K562 (cell line): ENCODE data around the gene THAP4. TPM values are rescaled to one million over a fixed set of nuclear protein-coding genes. Genes with fewer than 3 reads are reported as not detected.
A peak's percentile ranks its signal among the peaks of the same experiment; 100 is the strongest.

Experiments used
- ATAC-seq: fragments of 200-7000 bp; cut with Tn5 transposase; 3 replicates; pipeline ENCODE4 v1.9.1; 2020; ENCODE audit warnings: moderate library complexity
- BruUV-seq: library from RNA; stranded (reverse); fragments of 400-500 nt; replicated peaks from 2 replicates; lab custom pipeline; 2021; lab: Mats Ljungman, UMichigan
- CTCF ChIA-PET: fragments of 300-600 bp; formaldehyde crosslinking; extraction: SDS; loops from one replicate; lab custom pipeline; 2021; ENCODE audit warnings: low intra/inter-chr PET ratio; lab: Yijun Ruan, JAX
- POLR2A ChIA-PET: fragments of 300-600, 350-650 bp; sonication (Branson Sonifier 250); formaldehyde crosslinking; extraction: SDS; loops from one replicate; lab custom pipeline; 2021; ENCODE audit warnings: antibody characterized with exemption, inconsistent platforms; lab: Yijun Ruan, JAX
- DNase-seq, 4 experiments: peaks; one replicate each; pipeline versions ENCODE4 v3.0.0 to v3.0.0-alpha.2; 2011 to 2018; ENCODE audit warnings: low spot score in 3 of 4, mixed read lengths in 3 of 4; ENCODE audit errors: extremely low read depth in 1 of 4
- FAIRE-seq: peaks from 2 replicates; lab custom pipeline; 2011; peaks lifted over from hg19 to GRCh38; lab: Jason Lieb, UNC
- H2AFZ ChIP-seq: 2 replicates; pipeline ENCODE4 v1.6.0; 2011; ENCODE audit warnings: low read depth, low read length, control low read depth, inconsistent platforms
- H3K27ac ChIP-seq: fragments of 200-600 bp; 3 replicates; pipeline ENCODE4 v1.8.0; 2011; ENCODE audit warnings: low read depth, mild to moderate bottlenecking, control low read depth, inconsistent platforms, low read length, moderate library complexity, mixed read lengths; ENCODE audit errors: extremely low read depth
- H3K27me3 ChIP-seq, 2 experiments: fragments of 300-600 bp in 1 of 2; 2 replicates in 1 of 2; 3 replicates in 1 of 2; pipeline versions ENCODE4 v1.6.0 to v1.8.0; 2011; ENCODE audit warnings: inconsistent platforms in 2 of 2, low read length in 2 of 2, mild to moderate bottlenecking in 1 of 2, mixed read lengths in 1 of 2, moderate library complexity in 1 of 2; ENCODE audit not compliant: control insufficient read depth in 2 of 2, insufficient read depth in 2 of 2
- H3K36me3 ChIP-seq: fragments of 300-600 bp; 3 replicates; pipeline ENCODE4 v1.8.0; 2011; ENCODE audit warnings: mild to moderate bottlenecking, low read length, inconsistent platforms; ENCODE audit not compliant: control insufficient read depth, insufficient read depth
- H3K4me1 ChIP-seq, 2 experiments: fragments of 200-600 bp in 1 of 2; replicated peaks in 1 of 2; 2 replicates in 1 of 2; 3 replicates in 1 of 2; pipeline versions ENCODE4 v1.5.1 to v1.8.0; 2011; ENCODE audit warnings: inconsistent platforms in 2 of 2, low read length in 2 of 2, mild to moderate bottlenecking in 1 of 2, mixed read lengths in 1 of 2, moderate library complexity in 1 of 2; ENCODE audit not compliant: control insufficient read depth in 2 of 2, insufficient read depth in 2 of 2
- H3K4me2 ChIP-seq: 2 replicates; pipeline ENCODE4 v1.6.1; 2011; ENCODE audit warnings: low read length, control low read depth, inconsistent platforms, mixed read lengths; ENCODE audit not compliant: insufficient read depth
- H3K4me3 ChIP-seq: fragments of 200-600 bp; sonication (generic), shearing (Covaris generic); 2 replicates; pipeline ENCODE4 v1.5.1; 2016; ENCODE audit warnings: control low read depth, inconsistent platforms
- H3K79me2 ChIP-seq: fragments of 200-600 bp; 3 replicates; pipeline ENCODE4 v1.8.0; 2011; ENCODE audit warnings: low read length, inconsistent platforms; ENCODE audit not compliant: control insufficient read depth, insufficient read depth
- H3K9ac ChIP-seq, 2 experiments: 2 replicates each; pipeline versions ENCODE4 v1.6.0 to v1.6.1; 2011; ENCODE audit warnings: low read depth in 2 of 2, low read length in 2 of 2, control low read depth in 1 of 2, inconsistent platforms in 1 of 2, mild to moderate bottlenecking in 1 of 2, mixed read lengths in 1 of 2; ENCODE audit not compliant: insufficient read depth in 1 of 2
- H3K9me1 ChIP-seq: one replicate; pipeline ENCODE4 v1.6.0; 2011; ENCODE audit warnings: inconsistent platforms, mild to moderate bottlenecking, low read length, moderate library complexity; ENCODE audit not compliant: control insufficient read depth, insufficient read depth
- H3K9me3 ChIP-seq: replicated peaks from 2 replicates; pipeline ENCODE4 v1.5.1; 2011; ENCODE audit warnings: low read depth, low read length, inconsistent platforms; ENCODE audit not compliant: control insufficient read depth, insufficient read depth
- H4K20me1 ChIP-seq: replicated peaks from 2 replicates; pipeline ENCODE4 v1.6.1; 2011; ENCODE audit warnings: low read length, inconsistent platforms, mixed read lengths; ENCODE audit not compliant: control insufficient read depth, insufficient read depth
- ATF3 ChIP-seq, 2 experiments: fragments of 450-650 bp in 1 of 2; sonication (generic) in 1 of 2; formaldehyde crosslinking in 1 of 2; IDR thresholded peaks in 1 of 2; conservative IDR thresholded peaks in 1 of 2; 2 replicates each; pipeline versions ENCODE4 v1.6.1 to v1.8.1; 2016 to 2023; ENCODE audit warnings: mild to moderate bottlenecking in 2 of 2, moderate library complexity in 2 of 2, inconsistent platforms in 1 of 2, missing genetic modification reagents in 1 of 2
- EGR1 ChIP-seq: fragments of 450-650 bp; conservative IDR thresholded peaks from 2 replicates; pipeline ENCODE4 v1.6.1; 2017; ENCODE audit warnings: mild to moderate bottlenecking
- IRF1 ChIP-seq: sonication (generic); formaldehyde crosslinking; IDR thresholded peaks from 2 replicates; pipeline ENCODE4 v1.8.0; 2022; ENCODE audit warnings: missing genetic modification reagents, mild to moderate bottlenecking, borderline replicate concordance
- REST ChIP-seq, 2 experiments: fragments of 450-650 bp; formaldehyde crosslinking in 1 of 2; IDR thresholded peaks; 2 replicates each; pipeline versions ENCODE4 v1.4.0 to v1.6.1; 2014 to 2020; ENCODE audit warnings: mild to moderate bottlenecking in 2 of 2, borderline replicate concordance in 1 of 2, low read depth in 1 of 2
- WGBS: fragments of 100-300 bp; shearing (Covaris generic); methylation state at CpG from one replicate; pipeline ENCODE4 v1.1.6; 2016; ENCODE audit warnings: low coverage, mixed read lengths; ENCODE audit not compliant: insufficient coverage; ENCODE audit errors: missing lambda C conversion rate; 5-methylcytosine and 5-hydroxymethylcytosine counted together
- in situ Hi-C: fragments of 300-500 bp; cut with MboI; formaldehyde crosslinking; loops from 4 replicates; pipeline ENCODE4 v1.15.0; 2018; ENCODE audit warnings: inconsistent platforms, mixed read lengths
- intact Hi-C: fragments of 100-400 bp; cut with micrococcal nuclease; formaldehyde crosslinking; loops from 2 replicates; pipeline ENCODE4 v1.14.2; 2022
- polyA plus RNA-seq, 8 experiments: library from polyadenylated mRNA; depleted of rRNA in 4 of 8; stranded (reverse) in 5 of 8; unstranded in 3 of 8; fragments of >200 nt; fragmentation: Nextera tagmentation in 2 of 8; fragmentation: Illumina TruSeq in 1 of 8; extraction: Ambion mirVana in 2 of 8; extraction: Trizol in 1 of 8; gene quantifications; 2 replicates each; pipeline versions ENCODE4 v1.2.1 to v1.2.3, GENCODE V29; 2011 to 2014; ENCODE audit warnings: inconsistent platforms in 1 of 8, missing spikeins in 1 of 8
- total RNA-seq, 7 experiments: library from RNA; depleted of rRNA in 6 of 7; stranded (reverse); fragments of >200 nt in 6 of 7; fragmentation: Illumina TruSeq in 2 of 7; extraction: Trizol in 2 of 7; gene quantifications; 2 replicates each; pipeline versions ENCODE4 v1.2.1 to v1.2.3, GENCODE V29; 2011 to 2021; ENCODE audit warnings: low replicate concordance in 1 of 7

The THAP4 gene
- total and polyA plus RNA-seq, 9 of the 15 experiments (the other 6 are each of a cell fraction or from before 2014, with no cell fraction given): 8.6 to 60.9 (median 43.9) TPM

GRCh38 chr2:241641631-241642030 lies 4.7 kb upstream of the THAP4 start:
- Histone ChIP-seq H3K27me3 (no peaks in the 10 kb centered on the region), H3K27ac (no peak overlapping the region), H3K4me2 (no peak overlapping the region), H3K36me3 (peaks cover 26% of the 10 kb centered on the region; the same call in 2 of the 3 replicates), H3K4me1 (peaks cover 4 to 16% of the 10 kb centered on the region in 2 experiments; a peak in 3 of 5 replicates), H2AFZ (no peak overlapping the region), H3K9me1 (no peaks in the 10 kb centered on the region), H4K20me1 (peaks cover 3% of the 10 kb centered on the region; the same call in 1 of the 2 replicates), H3K79me2 (peaks cover 80% of the 10 kb centered on the region), H3K9me3 (no peaks in the 10 kb centered on the region; the same call in 1 of the 2 replicates), H3K9ac (no peak overlapping the region), H3K4me3 (no peak overlapping the region)
- intact Hi-C loops: no loop called here
- ATAC-seq (peak; percentile 22; the same call in 2 of the 3 replicates), DNase-seq (peak; percentile 17 to 29 (median 28)), FAIRE-seq (peak; percentile 35)
- no TSS peak for BruUV-seq
- in situ Hi-C loops: no loop called here
- TF ChIP-seq ATF3 (IDR thresholded peaks at IDR 0.05) (0 out of 2 replicates have a peak, but pooled peaks have one; percentile 20), ATF3 (CRISPR knock-in tag; conservative IDR thresholded peaks at IDR 0.05) (no peak), REST (IDR thresholded peaks at IDR 0.05; ENCODE audit: borderline replicate concordance) (no peak), REST (CRISPR knock-in tag; IDR thresholded peaks at IDR 0.05; ENCODE audit: low read depth) (no peak), IRF1 (CRISPR knock-in tag) (no peak), EGR1 (0 out of 2 replicates have a peak, but pooled peaks have one; percentile 14)
- WGBS: 27% methylated on average over 1 of the region's 2 CpGs
- CTCF ChIA-PET: no interaction called here
- POLR2A ChIA-PET: interaction anchor here (0.7 to 2.1 kb wide), 2 partner anchors 17 to 23 kb away, joined by 3 to 7 read pairs; no protein-coding TSS in a partner anchor
